ENCODE data around the gene CASP7. TPM values are rescaled to one million over a fixed set of nuclear protein-coding genes. Genes with fewer than 3 reads are reported as not detected.

Gene CASP7
- total and polyA plus RNA-seq, 12 donors = 5.6 to 22.3 (median 7.8) TPM

DNA sequence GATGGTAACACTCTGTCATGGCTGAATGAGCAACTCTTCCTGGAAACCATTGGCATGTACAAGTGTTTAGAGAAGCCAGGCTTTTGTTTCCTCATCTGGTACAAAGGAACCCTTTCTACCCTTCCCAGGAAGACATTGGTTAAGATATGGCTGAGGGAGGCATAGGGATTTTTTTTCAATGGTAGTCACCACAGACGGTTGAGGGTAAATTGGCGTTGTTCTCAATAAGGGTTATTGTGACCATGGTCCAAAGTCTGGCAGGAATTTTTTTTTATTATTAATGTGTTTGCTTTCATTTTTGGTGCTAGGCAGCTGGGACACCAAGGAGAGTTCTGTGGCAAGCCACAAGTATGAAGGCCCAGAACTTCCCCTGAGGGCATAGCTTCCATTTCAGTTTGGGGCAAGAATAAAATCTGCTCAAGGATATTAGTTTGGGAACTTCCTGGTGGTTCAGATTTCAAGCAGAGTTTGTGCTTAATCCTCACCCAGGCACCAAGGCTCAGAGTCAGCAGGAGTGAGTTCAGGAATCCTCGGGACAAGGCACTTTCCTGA, 71.5 kb downstream of the CASP7 start, which contains the start of gene PLEKHS1:
PLEKHS1 (plus strand) TSS at position 502 of the 552 bp plus-strand sequence. CDS start 3,596 bp downstream, outside the sequence.
- TF ChIP-seq, protein P1, sequence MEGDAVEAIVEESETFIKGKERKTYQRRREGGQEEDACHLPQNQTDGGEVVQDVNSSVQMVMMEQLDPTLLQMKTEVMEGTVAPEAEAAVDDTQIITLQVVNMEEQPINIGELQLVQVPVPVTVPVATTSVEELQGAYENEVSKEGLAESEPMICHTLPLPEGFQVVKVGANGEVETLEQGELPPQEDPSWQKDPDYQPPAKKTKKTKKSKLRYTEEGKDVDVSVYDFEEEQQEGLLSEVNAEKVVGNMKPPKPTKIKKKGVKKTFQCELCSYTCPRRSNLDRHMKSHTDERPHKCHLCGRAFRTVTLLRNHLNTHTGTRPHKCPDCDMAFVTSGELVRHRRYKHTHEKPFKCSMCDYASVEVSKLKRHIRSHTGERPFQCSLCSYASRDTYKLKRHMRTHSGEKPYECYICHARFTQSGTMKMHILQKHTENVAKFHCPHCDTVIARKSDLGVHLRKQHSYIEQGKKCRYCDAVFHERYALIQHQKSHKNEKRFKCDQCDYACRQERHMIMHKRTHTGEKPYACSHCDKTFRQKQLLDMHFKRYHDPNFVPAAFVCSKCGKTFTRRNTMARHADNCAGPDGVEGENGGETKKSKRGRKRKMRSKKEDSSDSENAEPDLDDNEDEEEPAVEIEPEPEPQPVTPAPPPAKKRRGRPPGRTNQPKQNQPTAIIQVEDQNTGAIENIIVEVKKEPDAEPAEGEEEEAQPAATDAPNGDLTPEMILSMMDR (IDR thresholded peaks at IDR 0.05) = no peak

GRCh38 chr10:113752553-113752952, 72.8 kb downstream of the CASP7 start:
- Histone ChIP-seq H3K4me1 (no peaks in the 10 kb centered on the region), H3K9me3 (no peaks in the 10 kb centered on the region), H3K4me3 (no peak overlapping the region), H3K36me3 (no peaks in the 10 kb centered on the region), H3K27me3 (peaks cover 0 to 20% (median 10%) of the 10 kb centered on the region in 7 donors), H3K27ac (no peak overlapping the region)
- no peak for ATAC-seq
- intact Hi-C loops (cut with DNase I) = no loop called here
- TF ChIP-seq, protein P1 (IDR thresholded peaks at IDR 0.05) = no peak
- DNase-seq = no peak
- WGBS, 2 donors = 32 to 57% methylated on average over 1 of the region's 1 CpG

More for the DNA sequence above, 71.5 kb downstream of the CASP7 start, which contains the start of gene PLEKHS1:
- intact Hi-C loops (cut with DNase I) = no loop called here
- Histone ChIP-seq H3K36me3 (no peaks in the 10 kb centered on the region), H3K27ac (no peak within 1 kb of the TSS), H3K4me1 (peaks cover 0 to 2% (median 0%) of the 10 kb centered on the region in 9 donors), H3K9me3 (no peaks in the 10 kb centered on the region), H3K4me3 (no peak within 1 kb of the TSS), H3K27me3 (peaks cover 0 to 20% (median 10%) of the 10 kb centered on the region in 7 donors)
- WGBS, 2 donors = 93 to 97% methylated on average over 3 of the region's 3 CpGs
- DNase-seq (no peak), ATAC-seq (no peak)

DNA sequence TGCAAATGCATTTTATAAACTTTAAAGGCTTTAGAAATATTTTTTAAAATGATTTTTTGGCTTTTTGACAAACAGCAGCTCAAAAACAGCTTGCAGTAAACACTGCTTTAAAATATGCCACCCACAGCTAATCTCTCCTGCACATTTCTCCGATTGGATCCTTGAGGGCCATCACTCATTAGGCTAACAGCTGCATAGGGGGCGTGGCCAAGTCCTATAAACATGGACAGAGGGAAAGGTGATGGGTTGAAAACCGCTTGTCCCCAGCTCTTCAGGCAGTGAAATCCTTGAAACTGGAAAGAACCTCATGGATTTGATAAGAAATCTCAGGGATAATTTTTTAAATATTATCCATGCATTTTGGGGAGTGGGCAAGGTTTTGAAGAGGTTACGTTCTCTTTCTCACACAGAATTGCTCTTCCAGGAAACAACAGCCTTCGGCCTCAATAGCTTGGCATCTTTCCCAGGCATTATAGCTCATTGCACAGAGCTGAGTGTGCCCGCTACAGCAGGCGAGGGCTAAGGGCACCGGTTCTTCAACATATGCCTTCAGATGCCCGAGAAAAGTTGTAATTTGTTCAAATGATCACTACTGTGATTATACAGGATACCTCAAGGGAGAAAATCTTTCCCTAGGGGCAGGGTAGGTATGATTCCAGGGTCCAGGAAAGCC, 73.4 kb downstream of the CASP7 start:
- TF ChIP-seq, protein P1 (IDR thresholded peaks at IDR 0.05) = no peak
- Histone ChIP-seq H3K4me3 (no peak overlapping the region), H3K9me3 (no peaks in the 10 kb centered on the region), H3K4me1 (no peaks in the 10 kb centered on the region), H3K27ac (no peak overlapping the region), H3K27me3 (peaks cover 0 to 20% (median 10%) of the 10 kb centered on the region in 7 donors), H3K36me3 (no peaks in the 10 kb centered on the region)
- intact Hi-C loops (cut with DNase I) = no loop called here
- 53 to 69% methylated on average over 9 of the region's 9 CpGs for WGBS, 2 donors
- no peak for DNase-seq
- ATAC-seq = no peak

DNA sequence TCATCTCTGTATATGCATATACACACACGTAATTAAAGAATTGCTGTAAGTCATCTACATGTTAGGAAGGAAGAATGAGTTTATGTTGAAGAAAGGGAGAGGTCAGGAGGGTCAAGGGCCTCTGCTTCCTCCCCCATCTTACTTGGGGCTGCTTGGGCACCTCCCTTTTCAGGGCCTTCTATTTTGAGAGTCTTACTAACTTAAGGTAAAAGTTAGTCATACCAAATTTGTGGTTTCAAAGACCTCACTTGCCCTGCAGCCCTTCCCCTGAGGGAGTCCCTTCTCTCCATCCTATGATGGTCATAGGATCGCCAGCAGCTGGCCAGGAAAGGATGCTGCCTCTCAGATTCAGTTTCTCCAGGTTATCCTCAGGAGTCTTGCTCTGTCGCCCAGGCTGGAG, 74.4 kb downstream of the CASP7 start:
- Histone ChIP-seq H3K36me3 (no peaks in the 10 kb centered on the region), H3K4me3 (no peak overlapping the region), H3K27me3 (peaks cover 0 to 20% (median 10%) of the 10 kb centered on the region in 7 donors), H3K4me1 (no peaks in the 10 kb centered on the region), H3K27ac (no peak overlapping the region), H3K9me3 (no peaks in the 10 kb centered on the region)
- ATAC-seq (no peak), DNase-seq (no peak)
- intact Hi-C loops (cut with DNase I) = no loop called here
- TF ChIP-seq, protein P1 (IDR thresholded peaks at IDR 0.05) = no peak
- 87 to 91% methylated on average over 3 of the region's 3 CpGs for WGBS, 2 donors

Data from heart right ventricle (tissue), 16 donors.